ENCODE data around the gene SPATS2L.

SPATS2L gene

DNA sequence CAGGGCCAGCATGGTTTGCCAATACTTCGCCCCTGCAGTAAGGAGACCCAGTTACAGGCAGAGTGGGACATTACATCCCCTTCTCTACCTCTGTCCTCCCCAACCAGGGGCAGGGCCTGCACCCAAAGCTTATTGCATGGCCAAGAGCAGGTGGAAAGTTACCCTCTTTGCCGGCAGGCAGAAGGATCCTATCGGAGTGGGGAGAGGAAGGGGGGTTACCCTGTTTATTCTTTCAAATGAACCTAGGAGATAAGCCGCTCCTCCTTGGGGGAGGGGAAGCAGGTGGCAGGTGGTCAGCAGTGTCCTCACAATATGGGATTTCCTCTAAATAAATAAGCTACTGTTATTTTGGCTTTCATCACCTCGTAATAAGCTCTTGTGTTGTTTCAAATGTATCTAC lies 53.9 kb downstream of the SPATS2L start:
- H3K4me3 ChIP-seq (replicated peaks; ENCODE audit: low read depth, low read length): no peak overlapping the region
- H3K36me3 ChIP-seq (ENCODE audit: control insufficient read depth, insufficient read depth, low read length): no peaks in the 10 kb centered on the region
- H3K27me3 ChIP-seq (replicated peaks; ENCODE audit: control insufficient read depth, insufficient read depth, low read length): no peaks in the 10 kb centered on the region
- DNase-seq (ENCODE audit: extremely low read depth, insufficient read length): no peak
- TF ChIP-seq, protein P1, sequence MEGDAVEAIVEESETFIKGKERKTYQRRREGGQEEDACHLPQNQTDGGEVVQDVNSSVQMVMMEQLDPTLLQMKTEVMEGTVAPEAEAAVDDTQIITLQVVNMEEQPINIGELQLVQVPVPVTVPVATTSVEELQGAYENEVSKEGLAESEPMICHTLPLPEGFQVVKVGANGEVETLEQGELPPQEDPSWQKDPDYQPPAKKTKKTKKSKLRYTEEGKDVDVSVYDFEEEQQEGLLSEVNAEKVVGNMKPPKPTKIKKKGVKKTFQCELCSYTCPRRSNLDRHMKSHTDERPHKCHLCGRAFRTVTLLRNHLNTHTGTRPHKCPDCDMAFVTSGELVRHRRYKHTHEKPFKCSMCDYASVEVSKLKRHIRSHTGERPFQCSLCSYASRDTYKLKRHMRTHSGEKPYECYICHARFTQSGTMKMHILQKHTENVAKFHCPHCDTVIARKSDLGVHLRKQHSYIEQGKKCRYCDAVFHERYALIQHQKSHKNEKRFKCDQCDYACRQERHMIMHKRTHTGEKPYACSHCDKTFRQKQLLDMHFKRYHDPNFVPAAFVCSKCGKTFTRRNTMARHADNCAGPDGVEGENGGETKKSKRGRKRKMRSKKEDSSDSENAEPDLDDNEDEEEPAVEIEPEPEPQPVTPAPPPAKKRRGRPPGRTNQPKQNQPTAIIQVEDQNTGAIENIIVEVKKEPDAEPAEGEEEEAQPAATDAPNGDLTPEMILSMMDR (IDR thresholded peaks at IDR 0.05; ENCODE audit: insufficient read depth, low read length, poor library complexity, severe bottlenecking): no peak

DNA sequence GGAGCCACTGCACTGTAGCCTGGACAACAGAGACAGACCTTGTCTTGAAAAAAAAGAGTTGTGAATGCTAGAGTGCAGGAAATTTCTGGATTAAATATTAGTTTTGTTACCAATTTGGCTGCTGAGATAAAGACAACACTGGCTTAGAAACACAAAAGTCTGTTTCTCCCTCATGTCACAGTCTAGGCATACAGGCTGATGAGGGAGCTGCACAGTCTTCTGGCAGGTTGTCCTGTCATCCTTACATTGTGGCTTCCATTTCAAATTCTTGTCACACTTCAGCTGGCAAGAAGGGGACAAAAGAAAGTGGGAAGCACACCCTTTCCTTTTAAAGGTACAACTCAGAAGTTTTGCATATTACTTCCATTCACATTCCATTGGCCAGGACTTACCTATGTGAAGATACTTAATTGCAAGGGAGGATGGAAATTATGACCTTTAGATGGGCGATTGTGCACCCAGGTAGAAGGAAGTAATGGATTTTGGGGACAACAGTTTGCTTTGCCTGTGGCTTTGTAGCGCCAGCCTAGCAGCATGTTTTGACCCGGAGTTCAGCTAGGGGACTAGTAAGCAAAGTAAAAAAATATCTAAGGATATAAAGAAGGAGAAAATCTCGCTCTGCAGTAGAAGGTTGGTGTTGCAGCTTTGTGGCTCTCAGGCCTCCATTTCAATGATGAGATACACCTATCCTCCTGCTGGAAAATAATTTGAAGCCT lies 55.9 kb downstream of the SPATS2L start:
- Histone ChIP-seq H3K36me3 (ENCODE audit: control insufficient read depth, insufficient read depth, low read length) (no peaks in the 10 kb centered on the region), H3K4me3 (replicated peaks; ENCODE audit: low read depth, low read length) (no peak overlapping the region), H3K27me3 (replicated peaks; ENCODE audit: control insufficient read depth, insufficient read depth, low read length) (no peaks in the 10 kb centered on the region)
- no peak for DNase-seq (ENCODE audit: extremely low read depth, insufficient read length)
- TF ChIP-seq, protein P1 (IDR thresholded peaks at IDR 0.05; ENCODE audit: insufficient read depth, low read length, poor library complexity, severe bottlenecking): no peak

DNA sequence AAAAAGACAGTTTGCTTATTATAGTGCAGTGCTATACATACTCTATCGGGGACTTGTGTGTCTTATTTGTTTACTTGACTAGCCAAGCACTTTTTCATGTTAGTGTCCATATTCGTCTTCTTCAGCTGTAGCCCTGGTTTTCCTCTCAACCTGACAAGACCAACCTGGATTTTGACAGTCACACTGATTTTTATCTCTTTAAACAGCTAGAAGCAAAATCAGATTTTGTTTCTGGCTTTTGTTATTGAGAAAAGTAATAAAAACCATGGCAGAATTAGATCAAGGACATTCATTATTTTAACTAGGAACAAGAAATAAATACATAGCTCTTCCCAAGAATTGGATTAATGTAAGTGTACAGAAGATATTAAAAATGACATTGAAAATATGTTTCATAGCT lies 56.8 kb downstream of the SPATS2L start:
- DNase-seq (ENCODE audit: extremely low read depth, insufficient read length): no peak
- Histone ChIP-seq H3K36me3 (ENCODE audit: control insufficient read depth, insufficient read depth, low read length) (no peaks in the 10 kb centered on the region), H3K27me3 (replicated peaks; ENCODE audit: control insufficient read depth, insufficient read depth, low read length) (no peaks in the 10 kb centered on the region), H3K4me3 (replicated peaks; ENCODE audit: low read depth, low read length) (no peak overlapping the region)
- TF ChIP-seq, protein P1 (IDR thresholded peaks at IDR 0.05; ENCODE audit: insufficient read depth, low read length, poor library complexity, severe bottlenecking): no peak

DNA sequence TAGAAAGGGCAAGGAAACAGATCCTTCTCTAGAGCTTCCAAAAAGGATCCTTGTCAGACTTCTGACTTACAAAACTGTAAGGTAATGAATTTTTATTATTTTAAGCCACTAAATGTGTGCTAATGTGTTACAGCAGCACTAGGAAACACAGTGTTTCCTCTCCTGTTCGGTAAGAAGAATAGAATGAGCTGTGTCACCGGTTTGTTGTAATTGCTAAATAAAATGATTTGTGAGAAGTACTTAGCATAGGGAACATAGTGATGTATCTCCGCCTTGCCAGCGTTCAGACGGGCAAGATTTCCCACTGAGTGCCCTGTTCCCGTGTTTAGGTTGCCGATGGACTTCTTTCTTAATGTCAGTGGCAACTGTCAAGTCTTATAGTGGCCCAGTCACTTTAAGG lies 57.6 kb downstream of the SPATS2L start:
- no peak for DNase-seq (ENCODE audit: extremely low read depth, insufficient read length)
- no peaks in the 10 kb centered on the region for H3K36me3 ChIP-seq (ENCODE audit: control insufficient read depth, insufficient read depth, low read length)
- H3K27me3 ChIP-seq (replicated peaks; ENCODE audit: control insufficient read depth, insufficient read depth, low read length): no peaks in the 10 kb centered on the region
- no peak overlapping the region for H3K4me3 ChIP-seq (replicated peaks; ENCODE audit: low read depth, low read length)
- TF ChIP-seq, protein P1 (IDR thresholded peaks at IDR 0.05; ENCODE audit: insufficient read depth, low read length, poor library complexity, severe bottlenecking): no peak

DNA sequence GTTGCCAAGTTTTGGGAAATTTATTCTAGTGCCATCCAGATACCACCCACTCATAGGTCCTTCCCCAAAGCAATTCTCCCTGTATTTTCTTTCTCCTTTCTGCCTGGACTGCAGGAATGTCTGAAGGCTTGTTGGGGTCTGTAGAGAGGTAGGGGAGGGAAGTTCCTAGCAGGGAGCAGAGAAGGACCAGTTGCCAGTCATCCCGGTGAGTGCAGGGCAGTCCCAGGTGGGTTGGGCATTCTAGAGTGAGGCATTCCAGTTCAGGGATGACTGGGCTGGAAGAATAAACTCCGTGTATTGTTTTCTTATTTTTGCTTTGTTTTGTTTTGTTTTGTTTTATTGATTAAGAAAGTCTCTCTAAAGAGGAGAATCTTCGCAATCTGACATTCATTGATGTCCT lies 58.1 kb downstream of the SPATS2L start:
- no peaks in the 10 kb centered on the region for H3K36me3 ChIP-seq (ENCODE audit: control insufficient read depth, insufficient read depth, low read length)
- H3K27me3 ChIP-seq (replicated peaks; ENCODE audit: control insufficient read depth, insufficient read depth, low read length): no peaks in the 10 kb centered on the region
- H3K4me3 ChIP-seq (replicated peaks; ENCODE audit: low read depth, low read length): no peak overlapping the region
- TF ChIP-seq, protein P1 (IDR thresholded peaks at IDR 0.05; ENCODE audit: insufficient read depth, low read length, poor library complexity, severe bottlenecking): no peak
- no peak for DNase-seq (ENCODE audit: extremely low read depth, insufficient read length)

DNA sequence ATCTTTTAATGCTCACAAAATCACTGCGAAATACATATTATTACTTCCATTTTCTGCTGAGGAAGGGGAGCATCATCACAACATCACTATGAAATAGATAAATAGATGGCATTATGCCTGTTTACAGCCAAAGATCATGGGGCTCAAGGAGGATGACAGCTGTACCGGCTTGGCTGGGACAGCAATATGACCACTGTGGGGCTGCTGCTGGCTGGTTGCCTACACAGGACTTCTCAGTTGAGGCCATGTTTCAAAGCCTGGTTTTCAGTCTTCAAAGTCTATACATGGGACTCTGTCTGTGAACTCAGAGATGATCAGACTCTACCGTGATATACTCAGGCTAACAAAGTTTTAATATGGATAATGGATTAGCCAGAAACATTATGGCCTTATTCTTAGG lies 58.7 kb downstream of the SPATS2L start:
- no peaks in the 10 kb centered on the region for H3K36me3 ChIP-seq (ENCODE audit: control insufficient read depth, insufficient read depth, low read length)
- TF ChIP-seq, protein P1 (IDR thresholded peaks at IDR 0.05; ENCODE audit: insufficient read depth, low read length, poor library complexity, severe bottlenecking): no peak
- no peak overlapping the region for H3K4me3 ChIP-seq (replicated peaks; ENCODE audit: low read depth, low read length)
- H3K27me3 ChIP-seq (replicated peaks; ENCODE audit: control insufficient read depth, insufficient read depth, low read length): no peaks in the 10 kb centered on the region
- DNase-seq (ENCODE audit: extremely low read depth, insufficient read length): no peak

Data from GM06990 (cell line).